Stimulated activated CD4-positive, alpha-beta T cell treated with anti-CD3 and anti-CD28 coated beads, Interleukin-15, amount 100 ng/mL, for 1 hour (primary cell): ENCODE data around the gene KRTAP16-1.
"Not testable (repeated sequence)": the region's sequence is repeated elsewhere in the genome, so short reads cannot be mapped to it uniquely, and the experiment has no call there.

ENCODE experiments used
- DNase-seq, 2 donors: peaks; one replicate each; pipeline ENCODE4 v3.0.0-alpha.2; 2020; ENCODE audit warnings: low read depth in 1 of 2, low spot score in 1 of 2

KRTAP16-1 gene

GRCh38 chr17:41301916-41302901 is 6.9 kb downstream of the KRTAP16-1 start, which contains the start of gene KRTAP29-1:
Gene KRTAP29-1 (minus strand): TSS chr17:41302851. CDS start chr17:41302851, 0 bp downstream.
- DNase-seq: no peak

- no peak for DNase-seq
Measured at GRCh38 chr17:41301204-41301790, 7.8 kb downstream of the KRTAP16-1 start.

GRCh38 chr17:41298458-41299135 is 10.5 kb downstream of the KRTAP16-1 start:
- DNase-seq: no peak

- no peak for DNase-seq
Measured at GRCh38 chr17:41296846-41297245, 12.3 kb downstream of the KRTAP16-1 start.

GRCh38 chr17:41294016-41294415 is 15.1 kb downstream of the KRTAP16-1 start:
- no peak for DNase-seq

GRCh38 chr17:41287050-41287449 is 22.1 kb downstream of the KRTAP16-1 start:
- no peak for DNase-seq

GRCh38 chr17:41284546-41284945 is 24.6 kb downstream of the KRTAP16-1 start:
- no peak for DNase-seq

- no peak for DNase-seq
Measured at GRCh38 chr17:41284043-41284442, 25.1 kb downstream of the KRTAP16-1 start.

- no peak for DNase-seq
Measured at GRCh38 chr17:41278176-41278955, 30.7 kb downstream of the KRTAP16-1 start.

GRCh38 chr17:41275648-41276190 is 33.4 kb downstream of the KRTAP16-1 start, which contains the start of gene KRTAP9-7:
Gene KRTAP9-7 (plus strand): TSS chr17:41275698. CDS start chr17:41275698, 0 bp downstream.
- DNase-seq: not testable (repeated sequence)

GRCh38 chr17:41271858-41272257 is 37.3 kb downstream of the KRTAP16-1 start:
- DNase-seq: no peak

GRCh38 chr17:41271323-41271722 is 37.8 kb downstream of the KRTAP16-1 start:
- not testable (repeated sequence) for DNase-seq

GRCh38 chr17:41267711-41268110 is 41.4 kb downstream of the KRTAP16-1 start:
- DNase-seq: no peak

- no peak for DNase-seq
Measured at GRCh38 chr17:41265078-41265477, 44.0 kb downstream of the KRTAP16-1 start, which contains the start of gene KRTAP9-6. Gene KRTAP9-6 (plus strand): TSS chr17:41265378. CDS start chr17:41265378, 0 bp downstream.

GRCh38 chr17:41264599-41264998 is 44.5 kb downstream of the KRTAP16-1 start:
- no peak for DNase-seq

GRCh38 chr17:41263212-41263611 is 45.9 kb downstream of the KRTAP16-1 start:
- no peak for DNase-seq

- no peak for DNase-seq
Measured at GRCh38 chr17:41258406-41258805, 50.7 kb downstream of the KRTAP16-1 start.
